GM23338 (cell line): ENCODE data around the gene SELENOK. TPM values are rescaled to one million over a fixed set of nuclear protein-coding genes. Genes with fewer than 3 reads are reported as not detected.

Experiments
- ATAC-seq: fragments of 200-7000 bp; cut with Tn5 transposase; 3 replicates; pipeline ENCODE4 v1.9.1; 2020
- DNase-seq: peaks from one replicate; pipeline ENCODE4 v3.0.0-alpha.2; 2015; ENCODE audit warnings: low spot score
- H2AFZ ChIP-seq: fragments of 200-600 bp; sonication (generic); 2 replicates; pipeline ENCODE4 v1.8.0; 2016; ENCODE audit warnings: antibody characterized with exemption, mild to moderate bottlenecking, moderate library complexity
- H3F3A ChIP-seq: fragments of 200-600 bp; sonication (generic); replicated peaks from 2 replicates; pipeline ENCODE4 v1.8.0; 2017; ENCODE audit warnings: antibody characterized with exemption, mixed run types, low read depth
- H3K27ac ChIP-seq: fragments of 200-600 bp; sonication (generic); 2 replicates; pipeline ENCODE4 v1.6.1; 2016; ENCODE audit warnings: low read depth
- H3K27me3 ChIP-seq: fragments of 200-600 bp; sonication (generic); 2 replicates; pipeline ENCODE4 v1.8.0; 2016; ENCODE audit warnings: mild to moderate bottlenecking, mixed run types, moderate library complexity; ENCODE audit not compliant: insufficient read depth
- H3K36me3 ChIP-seq: fragments of 200-600 bp; sonication (generic); 2 replicates; pipeline ENCODE4 v1.8.0; 2016; ENCODE audit warnings: mild to moderate bottlenecking; ENCODE audit not compliant: insufficient read depth
- H3K4me1 ChIP-seq: fragments of 200-600 bp; sonication (generic); 2 replicates; pipeline ENCODE4 v1.8.0; 2016; ENCODE audit warnings: mild to moderate bottlenecking, moderate library complexity; ENCODE audit not compliant: insufficient read depth
- H3K4me2 ChIP-seq: fragments of 200-600 bp; sonication (generic); 2 replicates; pipeline ENCODE4 v1.7.1; 2017; ENCODE audit warnings: mixed run types
- H3K4me3 ChIP-seq: fragments of 200-600 bp; sonication (generic); 2 replicates; pipeline ENCODE4 v1.6.1; 2016; ENCODE audit warnings: mixed run types
- H3K79me2 ChIP-seq: fragments of 200-600 bp; sonication (generic); replicated peaks from 2 replicates; pipeline ENCODE4 v1.8.0; 2017; ENCODE audit warnings: mild to moderate bottlenecking; ENCODE audit not compliant: insufficient read depth
- H3K9me2 ChIP-seq: fragments of 200-600 bp; sonication (generic); 2 replicates; pipeline ENCODE4 v1.8.0; 2017; ENCODE audit not compliant: insufficient read depth
- H4K20me1 ChIP-seq: fragments of 200-600 bp; sonication (generic); replicated peaks from 2 replicates; pipeline ENCODE4 v1.8.0; 2017; ENCODE audit warnings: mild to moderate bottlenecking; ENCODE audit not compliant: insufficient read depth
- H3K27ac Mint-ChIP-seq: 2 replicates; pipeline ENCODE4 v1.8.0; 2020; ENCODE audit warnings: inconsistent platforms, mild to moderate bottlenecking, moderate library complexity, mixed read lengths
- H3K27me3 Mint-ChIP-seq: 3 replicates; pipeline ENCODE4 v1.8.0; 2022; ENCODE audit warnings: low read depth, mild to moderate bottlenecking, moderate library complexity, mixed read lengths, inconsistent platforms; ENCODE audit not compliant: insufficient read depth, poor library complexity
- H3K36me3 Mint-ChIP-seq: 3 replicates; pipeline ENCODE4 v1.8.0; 2021; ENCODE audit warnings: low read depth, mild to moderate bottlenecking, inconsistent platforms, moderate library complexity, mixed read lengths
- H3K4me1 Mint-ChIP-seq: 3 replicates; pipeline ENCODE4 v1.8.0; 2020; ENCODE audit warnings: mild to moderate bottlenecking, inconsistent platforms, mixed read lengths
- H3K4me3 Mint-ChIP-seq: 3 replicates; pipeline ENCODE4 v1.8.0; 2021; ENCODE audit warnings: moderate library complexity, mild to moderate bottlenecking, inconsistent platforms, mixed read lengths
- H3K9me3 Mint-ChIP-seq: 3 replicates; pipeline ENCODE4 v1.8.0; 2020; ENCODE audit warnings: moderate library complexity, mild to moderate bottlenecking, inconsistent platforms, mixed read lengths
- EZH2 ChIP-seq: fragments of 200-600 bp; sonication (generic); IDR thresholded peaks from one replicate; pipeline ENCODE4 v1.8.0; 2017; ENCODE audit warnings: antibody characterized with exemption, mild to moderate bottlenecking, low read depth; ENCODE audit not compliant: unreplicated experiment
- EZH2phosphoT487 ChIP-seq: fragments of 200-600 bp; sonication (generic); IDR thresholded peaks from one replicate; pipeline ENCODE4 v1.8.1; 2018; ENCODE audit warnings: antibody characterized with exemption; ENCODE audit not compliant: unreplicated experiment
- JUNB ChIP-seq: IDR thresholded peaks from one replicate; pipeline ENCODE4 v1.6.1; 2016; ENCODE audit warnings: antibody characterized with exemption; ENCODE audit not compliant: unreplicated experiment
- NANOG ChIP-seq: IDR thresholded peaks from 2 replicates; pipeline ENCODE4 v1.6.1; 2016; ENCODE audit warnings: antibody characterized with exemption, borderline replicate concordance
- STAT1 ChIP-seq: IDR thresholded peaks from one replicate; pipeline ENCODE4 v1.6.1; 2016; ENCODE audit warnings: antibody characterized with exemption; ENCODE audit not compliant: unreplicated experiment
- ZNF331 ChIP-seq: fragments of 250-450 bp; sonication (Bioruptor Pico); IDR thresholded peaks from 2 replicates; pipeline ENCODE4 v1.5.0; 2020; ENCODE audit warnings: low read depth, mild to moderate bottlenecking, moderate library complexity
- polyA plus RNA-seq: library from polyadenylated mRNA; unstranded; fragments of >200 nt; fragmentation: Nextera tagmentation; extraction: Ambion mirVana; gene quantifications from 2 replicates; pipeline ENCODE4 v1.2.1, GENCODE V29; 2016
- total RNA-seq: library from RNA; depleted of rRNA; stranded (reverse); fragments of >200 nt; shearing (Covaris generic); gene quantifications from 2 replicates; pipeline ENCODE4 v1.2.3, GENCODE V29; 2014
- TF ChIP-seq, protein P1 (sequence below), 2 experiments: fragments of 200-600 bp in 1 of 2; sonication (generic) in 1 of 2; conservative IDR thresholded peaks; 2 replicates each; pipeline versions ENCODE4 v1.5.1 to v1.6.1; 2016 to 2017; ENCODE audit warnings: antibody characterized with exemption in 2 of 2, low read depth in 2 of 2, mild to moderate bottlenecking in 2 of 2, moderate library complexity in 1 of 2
- TF ChIP-seq, protein P2 (sequence below): fragments of 250-450 bp; sonication (Bioruptor Pico); IDR thresholded peaks from 2 replicates; pipeline ENCODE4 v1.5.0; 2020; ENCODE audit warnings: mild to moderate bottlenecking, moderate library complexity
- TF ChIP-seq, protein P3 (sequence below): IDR thresholded peaks from one replicate; pipeline ENCODE4 v1.6.1; 2018; ENCODE audit warnings: antibody characterized with exemption; ENCODE audit not compliant: unreplicated experiment
- TF ChIP-seq, protein P4 (sequence below): IDR thresholded peaks from 2 replicates; pipeline ENCODE4 v1.6.1; 2016; ENCODE audit warnings: antibody characterized with exemption

Gene SELENOK
- total and polyA plus RNA-seq, 2 experiments from 2014 or later: 21.4 to 168 TPM

DNA sequence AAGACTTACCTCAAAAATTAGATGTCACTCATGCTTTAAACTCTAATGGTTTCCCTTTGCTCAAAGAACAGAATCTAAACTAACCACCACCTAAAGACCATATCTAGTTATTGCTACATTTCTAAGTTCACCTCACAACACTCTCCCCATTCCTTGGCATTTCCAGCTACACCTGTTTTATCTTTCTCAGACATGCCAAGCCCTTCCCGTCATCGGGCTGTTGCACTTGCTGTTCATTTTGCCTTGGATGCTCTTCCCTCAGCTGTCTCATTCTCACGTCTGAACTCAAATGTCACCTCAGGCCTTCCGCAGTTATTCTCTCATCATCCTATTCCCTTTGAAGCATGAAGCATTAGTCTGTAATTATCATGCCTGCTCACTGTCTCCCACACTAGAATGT lies 8.7 kb downstream of the SELENOK start:
- H4K20me1 ChIP-seq: peaks cover 11% of the 10 kb centered on the region
- Mint-ChIP-seq H3K9me3 (no peaks in the 10 kb centered on the region), H3K36me3 (peaks cover 42% of the 10 kb centered on the region), H3K27me3 (peaks cover 7% of the 10 kb centered on the region), H3K27ac (no peak overlapping the region), H3K4me1 (peaks cover 12% of the 10 kb centered on the region), H3K4me3 (peak overlapping the region; percentile 97)
- no peak overlapping the region for H3K27ac ChIP-seq
- peaks cover 20% of the 10 kb centered on the region for H3K79me2 ChIP-seq
- no peak overlapping the region for H3K4me3 ChIP-seq
- TF ChIP-seq NANOG: no peak
- TF ChIP-seq, protein P1, sequence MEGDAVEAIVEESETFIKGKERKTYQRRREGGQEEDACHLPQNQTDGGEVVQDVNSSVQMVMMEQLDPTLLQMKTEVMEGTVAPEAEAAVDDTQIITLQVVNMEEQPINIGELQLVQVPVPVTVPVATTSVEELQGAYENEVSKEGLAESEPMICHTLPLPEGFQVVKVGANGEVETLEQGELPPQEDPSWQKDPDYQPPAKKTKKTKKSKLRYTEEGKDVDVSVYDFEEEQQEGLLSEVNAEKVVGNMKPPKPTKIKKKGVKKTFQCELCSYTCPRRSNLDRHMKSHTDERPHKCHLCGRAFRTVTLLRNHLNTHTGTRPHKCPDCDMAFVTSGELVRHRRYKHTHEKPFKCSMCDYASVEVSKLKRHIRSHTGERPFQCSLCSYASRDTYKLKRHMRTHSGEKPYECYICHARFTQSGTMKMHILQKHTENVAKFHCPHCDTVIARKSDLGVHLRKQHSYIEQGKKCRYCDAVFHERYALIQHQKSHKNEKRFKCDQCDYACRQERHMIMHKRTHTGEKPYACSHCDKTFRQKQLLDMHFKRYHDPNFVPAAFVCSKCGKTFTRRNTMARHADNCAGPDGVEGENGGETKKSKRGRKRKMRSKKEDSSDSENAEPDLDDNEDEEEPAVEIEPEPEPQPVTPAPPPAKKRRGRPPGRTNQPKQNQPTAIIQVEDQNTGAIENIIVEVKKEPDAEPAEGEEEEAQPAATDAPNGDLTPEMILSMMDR (conservative IDR thresholded peaks at IDR 0.05; ENCODE audit: low read depth in 2 of 2): no peak
- TF ChIP-seq JUNB: no peak
- no peak for TF ChIP-seq EZH2
- TF ChIP-seq, protein P2, sequence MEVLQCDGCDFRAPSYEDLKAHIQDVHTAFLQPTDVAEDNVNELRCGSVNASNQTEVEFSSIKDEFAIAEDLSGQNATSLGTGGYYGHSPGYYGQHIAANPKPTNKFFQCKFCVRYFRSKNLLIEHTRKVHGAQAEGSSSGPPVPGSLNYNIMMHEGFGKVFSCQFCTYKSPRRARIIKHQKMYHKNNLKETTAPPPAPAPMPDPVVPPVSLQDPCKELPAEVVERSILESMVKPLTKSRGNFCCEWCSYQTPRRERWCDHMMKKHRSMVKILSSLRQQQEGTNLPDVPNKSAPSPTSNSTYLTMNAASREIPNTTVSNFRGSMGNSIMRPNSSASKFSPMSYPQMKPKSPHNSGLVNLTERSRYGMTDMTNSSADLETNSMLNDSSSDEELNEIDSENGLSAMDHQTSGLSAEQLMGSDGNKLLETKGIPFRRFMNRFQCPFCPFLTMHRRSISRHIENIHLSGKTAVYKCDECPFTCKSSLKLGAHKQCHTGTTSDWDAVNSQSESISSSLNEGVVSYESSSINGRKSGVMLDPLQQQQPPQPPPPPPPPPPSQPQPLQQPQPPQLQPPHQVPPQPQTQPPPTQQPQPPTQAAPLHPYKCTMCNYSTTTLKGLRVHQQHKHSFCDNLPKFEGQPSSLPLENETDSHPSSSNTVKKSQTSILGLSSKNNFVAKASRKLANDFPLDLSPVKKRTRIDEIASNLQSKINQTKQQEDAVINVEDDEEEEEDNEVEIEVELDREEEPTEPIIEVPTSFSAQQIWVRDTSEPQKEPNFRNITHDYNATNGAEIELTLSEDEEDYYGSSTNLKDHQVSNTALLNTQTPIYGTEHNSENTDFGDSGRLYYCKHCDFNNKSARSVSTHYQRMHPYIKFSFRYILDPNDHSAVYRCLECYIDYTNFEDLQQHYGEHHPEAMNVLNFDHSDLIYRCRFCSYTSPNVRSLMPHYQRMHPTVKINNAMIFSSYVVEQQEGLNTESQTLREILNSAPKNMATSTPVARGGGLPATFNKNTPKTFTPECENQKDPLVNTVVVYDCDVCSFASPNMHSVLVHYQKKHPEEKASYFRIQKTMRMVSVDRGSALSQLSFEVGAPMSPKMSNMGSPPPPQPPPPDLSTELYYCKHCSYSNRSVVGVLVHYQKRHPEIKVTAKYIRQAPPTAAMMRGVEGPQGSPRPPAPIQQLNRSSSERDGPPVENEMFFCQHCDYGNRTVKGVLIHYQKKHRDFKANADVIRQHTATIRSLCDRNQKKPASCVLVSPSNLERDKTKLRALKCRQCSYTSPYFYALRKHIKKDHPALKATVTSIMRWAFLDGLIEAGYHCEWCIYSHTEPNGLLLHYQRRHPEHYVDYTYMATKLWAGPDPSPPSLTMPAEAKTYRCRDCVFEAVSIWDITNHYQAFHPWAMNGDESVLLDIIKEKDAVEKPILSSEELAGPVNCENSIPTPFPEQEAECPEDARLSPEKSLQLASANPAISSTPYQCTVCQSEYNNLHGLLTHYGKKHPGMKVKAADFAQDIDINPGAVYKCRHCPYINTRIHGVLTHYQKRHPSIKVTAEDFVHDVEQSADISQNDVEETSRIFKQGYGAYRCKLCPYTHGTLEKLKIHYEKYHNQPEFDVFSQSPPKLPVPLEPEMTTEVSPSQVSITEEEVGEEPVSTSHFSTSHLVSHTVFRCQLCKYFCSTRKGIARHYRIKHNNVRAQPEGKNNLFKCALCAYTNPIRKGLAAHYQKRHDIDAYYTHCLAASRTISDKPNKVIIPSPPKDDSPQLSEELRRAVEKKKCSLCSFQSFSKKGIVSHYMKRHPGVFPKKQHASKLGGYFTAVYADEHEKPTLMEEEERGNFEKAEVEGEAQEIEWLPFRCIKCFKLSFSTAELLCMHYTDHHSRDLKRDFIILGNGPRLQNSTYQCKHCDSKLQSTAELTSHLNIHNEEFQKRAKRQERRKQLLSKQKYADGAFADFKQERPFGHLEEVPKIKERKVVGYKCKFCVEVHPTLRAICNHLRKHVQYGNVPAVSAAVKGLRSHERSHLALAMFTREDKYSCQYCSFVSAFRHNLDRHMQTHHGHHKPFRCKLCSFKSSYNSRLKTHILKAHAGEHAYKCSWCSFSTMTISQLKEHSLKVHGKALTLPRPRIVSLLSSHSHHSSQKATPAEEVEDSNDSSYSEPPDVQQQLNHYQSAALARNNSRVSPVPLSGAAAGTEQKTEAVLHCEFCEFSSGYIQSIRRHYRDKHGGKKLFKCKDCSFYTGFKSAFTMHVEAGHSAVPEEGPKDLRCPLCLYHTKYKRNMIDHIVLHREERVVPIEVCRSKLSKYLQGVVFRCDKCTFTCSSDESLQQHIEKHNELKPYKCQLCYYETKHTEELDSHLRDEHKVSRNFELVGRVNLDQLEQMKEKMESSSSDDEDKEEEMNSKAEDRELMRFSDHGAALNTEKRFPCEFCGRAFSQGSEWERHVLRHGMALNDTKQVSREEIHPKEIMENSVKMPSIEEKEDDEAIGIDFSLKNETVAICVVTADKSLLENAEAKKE (CRISPR knock-in tag): no peak
- TF ChIP-seq, protein P3, sequence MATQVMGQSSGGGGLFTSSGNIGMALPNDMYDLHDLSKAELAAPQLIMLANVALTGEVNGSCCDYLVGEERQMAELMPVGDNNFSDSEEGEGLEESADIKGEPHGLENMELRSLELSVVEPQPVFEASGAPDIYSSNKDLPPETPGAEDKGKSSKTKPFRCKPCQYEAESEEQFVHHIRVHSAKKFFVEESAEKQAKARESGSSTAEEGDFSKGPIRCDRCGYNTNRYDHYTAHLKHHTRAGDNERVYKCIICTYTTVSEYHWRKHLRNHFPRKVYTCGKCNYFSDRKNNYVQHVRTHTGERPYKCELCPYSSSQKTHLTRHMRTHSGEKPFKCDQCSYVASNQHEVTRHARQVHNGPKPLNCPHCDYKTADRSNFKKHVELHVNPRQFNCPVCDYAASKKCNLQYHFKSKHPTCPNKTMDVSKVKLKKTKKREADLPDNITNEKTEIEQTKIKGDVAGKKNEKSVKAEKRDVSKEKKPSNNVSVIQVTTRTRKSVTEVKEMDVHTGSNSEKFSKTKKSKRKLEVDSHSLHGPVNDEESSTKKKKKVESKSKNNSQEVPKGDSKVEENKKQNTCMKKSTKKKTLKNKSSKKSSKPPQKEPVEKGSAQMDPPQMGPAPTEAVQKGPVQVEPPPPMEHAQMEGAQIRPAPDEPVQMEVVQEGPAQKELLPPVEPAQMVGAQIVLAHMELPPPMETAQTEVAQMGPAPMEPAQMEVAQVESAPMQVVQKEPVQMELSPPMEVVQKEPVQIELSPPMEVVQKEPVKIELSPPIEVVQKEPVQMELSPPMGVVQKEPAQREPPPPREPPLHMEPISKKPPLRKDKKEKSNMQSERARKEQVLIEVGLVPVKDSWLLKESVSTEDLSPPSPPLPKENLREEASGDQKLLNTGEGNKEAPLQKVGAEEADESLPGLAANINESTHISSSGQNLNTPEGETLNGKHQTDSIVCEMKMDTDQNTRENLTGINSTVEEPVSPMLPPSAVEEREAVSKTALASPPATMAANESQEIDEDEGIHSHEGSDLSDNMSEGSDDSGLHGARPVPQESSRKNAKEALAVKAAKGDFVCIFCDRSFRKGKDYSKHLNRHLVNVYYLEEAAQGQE: no peak
- TF ChIP-seq STAT1: no peak
- TF ChIP-seq ZNF331: no peak
- TF ChIP-seq, protein P4, sequence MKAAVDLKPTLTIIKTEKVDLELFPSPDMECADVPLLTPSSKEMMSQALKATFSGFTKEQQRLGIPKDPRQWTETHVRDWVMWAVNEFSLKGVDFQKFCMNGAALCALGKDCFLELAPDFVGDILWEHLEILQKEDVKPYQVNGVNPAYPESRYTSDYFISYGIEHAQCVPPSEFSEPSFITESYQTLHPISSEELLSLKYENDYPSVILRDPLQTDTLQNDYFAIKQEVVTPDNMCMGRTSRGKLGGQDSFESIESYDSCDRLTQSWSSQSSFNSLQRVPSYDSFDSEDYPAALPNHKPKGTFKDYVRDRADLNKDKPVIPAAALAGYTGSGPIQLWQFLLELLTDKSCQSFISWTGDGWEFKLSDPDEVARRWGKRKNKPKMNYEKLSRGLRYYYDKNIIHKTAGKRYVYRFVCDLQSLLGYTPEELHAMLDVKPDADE: no peak
- no peak for TF ChIP-seq EZH2phosphoT487
- H3K9me2 ChIP-seq: no peaks in the 10 kb centered on the region
- no peaks in the 10 kb centered on the region for H3F3A ChIP-seq
- peaks cover 41% of the 10 kb centered on the region for H3K36me3 ChIP-seq
- ATAC-seq (no peak), DNase-seq (no peak)
- H3K4me1 ChIP-seq: peaks cover 7% of the 10 kb centered on the region; the same call in 1 of the 2 replicates
- H2AFZ ChIP-seq: no peak overlapping the region
- no peaks in the 10 kb centered on the region for H3K27me3 ChIP-seq
- no peak overlapping the region for H3K4me2 ChIP-seq
